Endothelial cell of umbilical vein (primary cell): ENCODE measurements around the gene ATP8B2. TPM values are rescaled to one million over a fixed set of nuclear protein-coding genes. Genes with fewer than 3 reads are reported as not detected.

Experiments used
- BruUV-seq: library from RNA; stranded (reverse); fragments of 400-500 nt; replicated peaks from 2 replicates; lab custom pipeline; 2021; lab: Mats Ljungman, UMichigan
- CTCF ChIA-PET: fragments of 300-600, 350-600 bp; sonication (Branson Sonifier 250); formaldehyde crosslinking; loops from one replicate; lab custom pipeline; 2021; ENCODE audit warnings: antibody characterized with exemption, inconsistent platforms; lab: Charles Lee
- POLR2A ChIA-PET: fragments of 300-600, 350-600 bp; sonication (Branson Sonifier 250); formaldehyde crosslinking; loops from one replicate; lab custom pipeline; 2021; ENCODE audit warnings: antibody characterized with exemption, inconsistent platforms; lab: Charles Lee
- DNase-seq: peaks from one replicate; pipeline ENCODE4 v3.0.0-alpha.2; 2011; ENCODE audit warnings: low read depth, low spot score
- FAIRE-seq: peaks from 2 replicates; lab custom pipeline; 2011; peaks lifted over from hg19 to GRCh38; lab: Jason Lieb, UNC
- H2AFZ ChIP-seq: 2 replicates; pipeline ENCODE4 v1.6.0; 2012; ENCODE audit warnings: low read depth, low read length, control low read depth, inconsistent platforms
- H3K27ac ChIP-seq: 2 replicates; pipeline ENCODE4 v1.5.1; 2011; ENCODE audit warnings: low read depth, mild to moderate bottlenecking, control low read depth, low read length, moderate library complexity; ENCODE audit not compliant: insufficient read depth
- H3K27me3 ChIP-seq, 2 experiments: 2 replicates each; pipeline versions ENCODE4 v1.6.0 to v1.6.1; 2011; ENCODE audit warnings: low read length in 2 of 2, mixed read lengths in 1 of 2; ENCODE audit not compliant: control insufficient read depth in 2 of 2, insufficient read depth in 2 of 2
- H3K36me3 ChIP-seq, 2 experiments: 2 replicates in 1 of 2; 3 replicates in 1 of 2; pipeline ENCODE4 v1.5.1; 2011; ENCODE audit warnings: low read length in 2 of 2, mild to moderate bottlenecking in 1 of 2, moderate library complexity in 1 of 2; ENCODE audit not compliant: control insufficient read depth in 2 of 2, insufficient read depth in 2 of 2; ENCODE audit errors: extremely low read depth in 1 of 2
- H3K4me1 ChIP-seq: 3 replicates; pipeline ENCODE4 v1.5.1; 2011; ENCODE audit warnings: mild to moderate bottlenecking, low read length; ENCODE audit not compliant: control insufficient read depth, insufficient read depth; ENCODE audit errors: extremely low read depth
- H3K4me2 ChIP-seq: 2 replicates; pipeline ENCODE4 v1.6.1; 2011; ENCODE audit warnings: low read length, control low read depth, mixed read lengths; ENCODE audit not compliant: insufficient read depth
- H3K4me3 ChIP-seq, 3 experiments: fragments of 200-600 bp in 1 of 3; sonication (generic), shearing (Covaris generic) in 1 of 3; replicated peaks in 1 of 3; 2 replicates each; pipeline ENCODE4 v1.5.1; 2011 to 2016; ENCODE audit warnings: control low read depth in 3 of 3, low read length in 3 of 3, mild to moderate bottlenecking in 2 of 3, inconsistent platforms in 1 of 3, low read depth in 1 of 3, moderate library complexity in 1 of 3; ENCODE audit not compliant: insufficient read depth in 1 of 3
- H3K79me2 ChIP-seq: 2 replicates; pipeline ENCODE4 v1.6.0; 2012; ENCODE audit warnings: low read length, inconsistent platforms; ENCODE audit not compliant: control insufficient read depth, insufficient read depth
- H3K9ac ChIP-seq: replicated peaks from 2 replicates; pipeline ENCODE3; 2011; ENCODE audit warnings: low read length, control low read depth; ENCODE audit not compliant: insufficient read depth; ENCODE audit errors: extremely low read depth
- H3K9me1 ChIP-seq: replicated peaks from 3 replicates; pipeline ENCODE4 v1.6.0; 2011; ENCODE audit warnings: mild to moderate bottlenecking, low read length; ENCODE audit not compliant: control insufficient read depth, insufficient read depth; ENCODE audit errors: extremely low read depth
- H3K9me3 ChIP-seq: replicated peaks from 2 replicates; pipeline ENCODE4 v1.5.1; 2012; ENCODE audit warnings: low read length, inconsistent platforms; ENCODE audit not compliant: control insufficient read depth, insufficient read depth
- H4K20me1 ChIP-seq: replicated peaks from 2 replicates; pipeline ENCODE3; 2011; ENCODE audit warnings: mild to moderate bottlenecking, low read length; ENCODE audit not compliant: control insufficient read depth, insufficient read depth; ENCODE audit errors: extremely low read depth
- CTCF ChIP-seq, 2 donors: IDR thresholded peaks; 1 replicate in 1 of 2; 2 replicates in 1 of 2; pipeline ENCODE4 v1.5.1; 2011; ENCODE audit warnings: low read length in 2 of 2, mild to moderate bottlenecking in 2 of 2, moderate library complexity in 2 of 2, control low read depth in 1 of 2, inconsistent platforms in 1 of 2, low read depth in 1 of 2; ENCODE audit not compliant: insufficient read depth in 1 of 2; ENCODE audit errors: extremely low read depth in 1 of 2
- EZH2 ChIP-seq: IDR thresholded peaks from 2 replicates; pipeline ENCODE4 v1.6.1; 2012; ENCODE audit warnings: borderline replicate concordance, low read depth, mild to moderate bottlenecking, moderate library complexity, low read length, inconsistent platforms; ENCODE audit not compliant: severe bottlenecking
- FOS ChIP-seq: IDR thresholded peaks from 2 replicates; pipeline ENCODE4 v1.6.1; 2011; ENCODE audit warnings: mild to moderate bottlenecking, low read length, moderate library complexity, borderline replicate concordance; ENCODE audit not compliant: insufficient read depth
- GATA2 ChIP-seq: IDR thresholded peaks from 2 replicates; pipeline ENCODE4 v1.7.0; 2011; ENCODE audit warnings: low read depth, mild to moderate bottlenecking, moderate library complexity, mixed read lengths, low read length; ENCODE audit not compliant: insufficient read length, insufficient read depth
- JUN ChIP-seq: IDR thresholded peaks from 2 replicates; pipeline ENCODE4 v1.6.1; 2011; ENCODE audit warnings: borderline replicate concordance, low read depth; ENCODE audit not compliant: insufficient read length, insufficient read depth
- MAX ChIP-seq: IDR thresholded peaks from 2 replicates; pipeline ENCODE4 v1.6.1; 2011; ENCODE audit not compliant: insufficient read depth, insufficient read length
- MYC ChIP-seq: IDR thresholded peaks from one replicate; pipeline ENCODE4 v1.6.1; 2011; ENCODE audit warnings: mild to moderate bottlenecking, low read depth, low read length
- POLR2A ChIP-seq: IDR thresholded peaks from 2 replicates; pipeline ENCODE4 v1.6.1; 2012; ENCODE audit warnings: low read depth, mild to moderate bottlenecking, control low read depth, low read length
- POLR2AphosphoS5 ChIP-seq: IDR thresholded peaks from 2 replicates; pipeline ENCODE4 v1.6.1; 2012; ENCODE audit warnings: low read depth, mild to moderate bottlenecking, control low read depth, low read length, moderate library complexity; ENCODE audit not compliant: insufficient read depth
- dilution Hi-C: fragments of 300-500 bp; cut with MboI; formaldehyde crosslinking; loops from one replicate; pipeline ENCODE4 v1.15.0; 2019; ENCODE audit warnings: low sequenced_read_pairs; ENCODE audit not compliant: extremely low pct_ligation_motif_present
- intact Hi-C: fragments of 100-400 bp; cut with micrococcal nuclease; formaldehyde crosslinking; loops from one replicate; pipeline ENCODE4 v1.10.0; 2022
- polyA plus RNA-seq, 4 experiments: library from polyadenylated mRNA; depleted of rRNA in 3 of 4; stranded (reverse) in 3 of 4; unstranded in 1 of 4; fragments of >200 nt; gene quantifications; 2 replicates each; pipeline versions ENCODE4 v1.2.1 to v1.2.3, GENCODE V29; 2011 to 2012; ENCODE audit warnings: missing spikeins in 1 of 4
- total RNA-seq: library from RNA; stranded (reverse); gene quantifications from 2 replicates; pipeline ENCODE4 v1.2.3, GENCODE V29; 2021

The ATP8B2 gene
- total and polyA plus RNA-seq, 2 donors (not counting 3 experiments of a cell fraction or from before 2014, with no cell fraction given): 64.7 to 72.8 TPM

- TF ChIP-seq JUN (no peak), EZH2 (no peak), POLR2A (no peak), MAX (no peak), GATA2 (no peak), MYC (no peak), FOS (no peak), POLR2AphosphoS5 (no peak), CTCF (IDR thresholded peaks at IDR 0.05; ENCODE audit: extremely low read depth in 1 of 2, insufficient read depth in 1 of 2, low read depth in 1 of 2, low read length in 2 of 2) (no peak)
- Histone ChIP-seq H3K36me3 (no peaks in the 10 kb centered on the region), H3K9me3 (no peaks in the 10 kb centered on the region), H3K9ac (no peak overlapping the region), H3K27me3 (no peaks in the 10 kb centered on the region), H3K4me2 (no peak overlapping the region), H4K20me1 (no peaks in the 10 kb centered on the region), H3K27ac (no peak overlapping the region), H3K79me2 (no peaks in the 10 kb centered on the region), H3K9me1 (no peaks in the 10 kb centered on the region), H2AFZ (no peak overlapping the region), H3K4me1 (peaks cover 2% of the 10 kb centered on the region), H3K4me3 (no peak overlapping the region)
- FAIRE-seq (no peak), DNase-seq (no peak)
- intact Hi-C loops: no loop called here
- dilution Hi-C loops: no loop called here
- CTCF ChIA-PET: interaction anchor here (0.8 to 0.9 kb wide), 2 partner anchors 9 to 26 kb away, joined by 3 to 4 read pairs; no protein-coding TSS in a partner anchor
- POLR2A ChIA-PET: interaction anchor here (0.6 kb wide), 1 partner anchor 382 kb away, joined by 3 read pairs; no protein-coding TSS in a partner anchor
- no TSS peak for BruUV-seq
Measured at GRCh38 chr1:154398678-154399077, 73.4 kb downstream of the ATP8B2 start.
